ENCODE data around the gene SERPINA4.
"Not testable (repeated sequence)": the region's sequence is repeated elsewhere in the genome, so short reads cannot be mapped to it uniquely, and the experiment has no call there.

The SERPINA4 gene

DNA sequence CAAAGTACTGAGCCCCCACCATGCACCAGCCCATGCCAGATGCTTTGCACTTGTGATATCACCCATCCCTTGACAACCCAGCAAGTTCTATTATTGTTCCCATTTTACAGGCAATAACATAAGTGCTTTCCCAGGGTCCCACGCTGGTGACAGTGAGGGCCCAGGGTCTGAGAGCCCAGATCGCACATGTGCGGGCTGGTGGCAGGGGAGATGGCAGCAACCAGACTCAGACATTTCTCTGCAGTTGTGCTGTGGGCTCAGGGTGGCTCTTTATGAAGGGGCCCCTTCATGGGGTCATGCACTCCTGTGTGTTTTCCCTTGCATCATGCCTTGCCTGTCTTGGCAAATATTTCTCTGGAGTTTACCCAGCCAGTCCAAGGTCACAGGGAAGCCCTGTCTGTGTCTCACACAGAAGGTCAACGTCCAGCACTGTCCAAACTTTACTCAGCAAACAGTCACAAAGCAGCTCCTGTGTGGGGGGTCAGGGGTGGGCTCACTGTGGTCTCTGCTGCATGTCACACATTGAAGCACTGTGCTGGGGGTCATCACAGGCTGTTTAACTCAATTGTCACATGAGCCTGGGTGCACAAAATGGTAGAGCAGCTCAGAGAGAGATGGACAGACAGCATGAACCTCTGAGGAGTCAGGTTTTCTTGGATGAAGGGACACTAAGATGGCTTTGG lies 32.6 kb downstream of the SERPINA4 start:
- no peak for DNase-seq

DNA sequence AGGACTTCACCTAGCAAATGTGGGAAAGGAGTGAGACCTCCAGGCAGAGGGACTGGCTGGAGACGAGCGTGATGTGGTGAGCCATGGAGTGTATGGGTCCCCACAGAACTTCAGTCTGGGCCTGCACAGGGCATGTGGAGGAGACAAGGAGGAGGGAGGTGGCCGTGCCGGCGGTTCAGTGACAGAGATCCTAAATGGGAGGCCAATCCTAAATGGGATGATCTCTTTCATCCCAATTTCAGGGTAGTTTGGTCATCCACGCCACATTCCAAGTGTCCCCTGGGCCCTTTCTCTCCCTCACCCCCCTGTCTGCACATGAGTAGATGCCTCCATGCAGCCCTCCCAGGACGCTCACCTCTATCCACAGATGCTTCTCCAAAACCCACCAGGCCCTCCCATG lies 33.2 kb downstream of the SERPINA4 start:
- DNase-seq = no peak

DNA sequence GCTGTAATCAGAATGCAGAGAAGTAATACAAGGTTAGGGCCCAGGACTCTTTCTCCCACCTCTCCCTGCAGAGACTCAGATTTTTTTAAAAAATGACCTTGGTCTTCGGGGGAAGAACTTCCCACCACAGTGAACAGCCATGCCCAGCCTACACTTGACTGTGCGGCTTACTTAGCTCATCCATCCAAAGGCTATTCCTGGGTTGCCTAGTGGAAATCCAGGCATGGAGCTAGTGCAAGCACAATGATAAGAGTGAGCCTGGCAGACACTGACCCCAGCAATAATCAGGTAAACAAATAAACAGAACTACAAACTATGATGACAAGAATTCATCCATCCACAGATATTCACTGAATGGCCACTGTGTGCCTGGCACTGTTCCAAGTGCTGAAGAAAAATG lies 34.7 kb downstream of the SERPINA4 start:
- DNase-seq = no peak

DNA sequence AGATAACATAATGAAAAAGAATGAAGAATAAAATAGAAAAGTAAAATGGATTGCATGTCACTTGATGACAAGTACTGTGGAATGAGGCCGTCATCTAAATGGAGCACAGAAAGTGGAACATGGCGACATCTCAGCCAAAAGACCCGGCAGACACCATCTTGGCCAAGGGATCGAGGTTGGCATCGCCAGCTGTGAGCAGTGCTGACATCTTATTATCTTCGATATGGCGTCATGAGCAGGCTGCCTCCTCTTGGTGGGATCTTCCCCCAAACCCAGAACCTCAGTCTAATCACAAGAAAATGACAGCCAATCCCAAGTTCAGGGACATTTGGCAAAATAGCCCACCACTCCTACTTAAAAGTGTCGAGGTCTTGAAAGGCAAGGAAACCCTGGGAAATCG lies 35.1 kb downstream of the SERPINA4 start:
- DNase-seq = no peak

DNA sequence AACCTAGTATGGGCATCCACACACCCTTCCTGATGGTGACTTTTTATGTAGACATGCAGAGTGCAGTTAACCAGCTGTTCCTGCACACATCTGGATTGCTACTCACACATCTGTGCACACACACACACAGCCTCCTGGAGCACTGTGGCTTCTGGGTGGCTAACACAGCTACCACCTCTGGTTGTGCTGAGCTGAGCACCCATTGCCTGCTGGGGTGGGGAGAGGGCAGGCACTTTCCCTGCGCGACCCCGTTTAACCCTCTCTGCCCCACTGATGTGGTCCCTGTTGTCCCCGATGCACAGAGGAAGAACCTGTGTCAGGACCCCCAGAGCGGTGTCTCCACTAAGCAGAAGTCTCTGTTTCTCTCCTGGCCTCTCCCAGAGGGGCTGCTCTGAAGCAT lies 36.5 kb downstream of the SERPINA4 start:
- no peak for DNase-seq

DNA sequence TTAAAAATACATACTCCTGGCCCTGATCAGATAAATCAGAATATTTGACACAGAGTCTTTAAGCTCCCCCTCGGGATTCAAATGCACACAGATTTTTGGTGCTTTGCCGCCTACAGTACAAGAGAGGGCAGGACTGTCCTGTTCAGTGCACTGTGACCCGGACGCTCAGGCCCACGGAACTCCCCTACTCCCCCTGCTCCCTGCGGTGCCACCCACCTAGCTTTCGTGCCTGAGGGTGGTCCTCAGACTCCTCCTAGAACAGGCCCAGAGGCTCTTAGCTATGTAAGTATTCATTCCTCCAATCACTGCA lies 37.2 kb downstream of the SERPINA4 start:
- DNase-seq = no peak

DNA sequence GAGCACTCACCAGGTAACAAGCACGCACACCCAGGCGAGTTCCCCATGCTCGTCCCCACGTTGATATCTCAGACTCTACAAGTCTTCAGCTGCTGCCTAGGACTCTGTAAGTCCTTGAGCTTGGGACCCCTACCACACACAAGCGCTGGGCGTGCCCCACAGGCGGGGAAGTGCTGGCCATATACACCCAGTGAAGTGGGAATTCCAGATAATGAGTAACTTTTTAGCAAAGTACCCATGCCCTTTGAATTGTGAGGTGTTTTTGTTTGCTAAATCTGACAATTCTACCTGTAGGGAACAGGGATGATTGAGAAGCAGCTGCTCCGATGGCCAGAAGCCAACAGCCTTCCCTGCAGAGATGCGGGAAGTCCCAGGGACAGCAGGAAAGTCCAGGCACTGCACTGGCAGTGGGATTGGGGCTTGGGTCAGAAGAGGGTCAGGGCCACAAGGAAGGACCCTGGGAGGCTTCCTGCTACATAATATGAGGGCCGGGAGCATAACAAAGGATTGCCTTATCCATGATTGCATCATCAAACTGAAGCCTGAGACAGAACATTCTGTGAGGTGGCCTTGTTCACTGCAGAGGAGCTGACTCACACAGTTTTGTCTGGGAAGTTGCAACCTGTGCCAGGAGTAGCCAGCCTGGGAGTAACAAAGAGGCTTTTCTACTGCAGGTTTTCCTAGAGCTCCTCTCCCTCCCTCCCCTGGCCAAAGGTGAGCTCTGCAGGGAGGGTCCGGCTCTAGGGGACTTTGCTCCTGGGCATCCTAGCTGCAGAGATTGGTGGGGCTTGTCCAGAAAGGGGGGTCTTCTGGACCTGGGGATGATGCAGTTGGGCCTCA lies 37.8 kb downstream of the SERPINA4 start:
- no peak for DNase-seq

DNA sequence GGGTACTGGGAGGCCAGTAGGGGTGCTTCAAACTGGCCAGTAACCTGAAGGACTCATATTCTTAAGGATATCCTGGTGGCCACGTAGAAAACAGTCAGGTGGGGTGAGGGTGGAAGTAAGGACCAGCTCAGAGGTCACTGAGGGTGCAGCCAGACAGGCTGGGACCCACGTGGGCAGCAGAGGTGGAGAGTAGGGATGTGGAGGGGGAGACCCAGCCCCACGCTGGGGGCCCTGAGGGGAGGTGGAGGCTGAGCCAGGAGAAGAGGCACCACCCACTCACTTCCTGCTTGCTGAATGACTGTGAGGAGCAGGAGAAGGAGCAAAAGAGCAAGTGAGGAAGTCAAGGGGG lies 38.4 kb downstream of the SERPINA4 start:
- no peak for DNase-seq

DNA sequence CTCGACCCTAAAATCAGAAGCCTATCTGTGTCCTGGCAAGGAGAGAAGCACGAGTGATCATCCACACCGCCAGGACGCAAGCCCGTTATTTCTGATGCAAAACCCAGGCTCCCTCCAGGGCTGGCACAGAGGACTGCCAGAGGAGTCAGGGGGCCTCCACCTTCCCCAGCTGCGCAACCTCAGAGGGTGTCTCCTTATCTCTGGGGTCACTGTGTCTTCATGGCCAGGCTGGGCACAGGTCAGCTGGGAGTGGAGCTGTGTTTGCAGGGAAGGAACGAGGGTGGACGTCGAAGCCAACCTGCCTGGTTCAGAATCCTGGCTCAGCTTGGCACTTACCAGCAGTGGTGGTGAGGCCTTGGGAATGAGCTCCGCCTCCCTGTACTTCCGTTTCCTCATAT lies 38.9 kb downstream of the SERPINA4 start:
- DNase-seq = no peak

DNA sequence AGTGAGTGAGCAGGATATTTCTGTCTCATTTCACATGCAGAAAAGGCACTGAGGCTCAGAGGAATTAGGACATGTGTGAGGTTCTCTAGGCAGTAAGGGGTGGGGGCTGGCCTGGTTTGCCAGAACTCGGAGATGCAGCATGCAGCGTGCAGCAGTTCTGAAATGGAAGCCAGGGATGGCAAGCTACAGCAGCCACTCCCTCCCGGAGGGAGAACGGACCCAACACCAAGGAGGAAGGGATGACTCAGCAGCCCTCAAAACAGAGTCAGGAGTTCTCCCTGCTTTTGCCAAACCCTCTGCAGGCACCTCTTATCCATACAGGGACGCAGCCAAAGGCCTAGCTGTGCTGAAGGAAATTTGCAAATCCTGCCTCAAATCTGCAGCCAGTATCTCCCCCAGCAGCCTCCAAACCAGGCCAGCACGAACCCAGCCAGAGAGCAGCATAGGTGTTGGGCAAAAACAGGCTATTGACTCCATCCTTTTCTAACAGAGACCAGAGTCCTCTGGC lies 40.7 kb downstream of the SERPINA4 start:
- DNase-seq = no peak

DNA sequence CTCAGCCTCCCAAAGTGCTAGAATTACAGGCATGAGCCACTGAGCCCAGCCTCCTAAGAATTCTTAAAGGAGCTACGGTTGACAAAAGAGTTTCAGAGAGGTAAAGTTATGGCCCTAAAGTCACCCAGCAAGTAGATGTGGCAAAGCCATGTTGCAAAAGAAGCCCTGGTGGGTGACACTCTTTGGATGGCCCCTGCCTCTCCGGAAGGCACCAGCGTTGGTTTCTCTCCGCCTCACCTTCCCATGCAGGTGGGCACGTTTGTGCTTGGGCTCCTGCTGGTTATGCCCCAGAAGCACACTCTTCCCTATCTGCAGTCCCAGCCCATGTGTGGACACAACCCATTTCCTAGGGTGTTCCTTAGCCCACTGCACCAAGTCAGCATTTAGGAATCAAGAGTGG lies 41.5 kb downstream of the SERPINA4 start:
- DNase-seq = no peak

DNA sequence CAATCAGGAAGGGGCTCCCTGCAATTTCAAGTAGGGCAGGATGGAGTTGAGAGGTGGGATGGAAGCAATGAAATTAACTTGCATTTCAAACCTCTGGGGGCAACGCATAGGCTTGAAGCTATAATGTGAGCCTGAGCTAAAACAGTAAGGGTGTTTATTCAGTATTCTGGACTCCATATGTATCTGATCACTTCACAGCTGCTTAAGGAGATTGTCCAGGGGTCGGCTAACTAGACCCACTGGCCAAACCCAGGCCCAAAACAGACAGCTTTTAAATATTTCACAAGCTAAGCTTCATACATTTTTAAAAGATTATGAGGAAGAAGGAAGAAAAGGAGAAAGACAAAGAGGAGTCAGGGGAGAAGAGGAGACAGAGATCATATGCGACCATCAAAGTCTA lies 44.1 kb downstream of the SERPINA4 start:
- DNase-seq = no peak

DNA sequence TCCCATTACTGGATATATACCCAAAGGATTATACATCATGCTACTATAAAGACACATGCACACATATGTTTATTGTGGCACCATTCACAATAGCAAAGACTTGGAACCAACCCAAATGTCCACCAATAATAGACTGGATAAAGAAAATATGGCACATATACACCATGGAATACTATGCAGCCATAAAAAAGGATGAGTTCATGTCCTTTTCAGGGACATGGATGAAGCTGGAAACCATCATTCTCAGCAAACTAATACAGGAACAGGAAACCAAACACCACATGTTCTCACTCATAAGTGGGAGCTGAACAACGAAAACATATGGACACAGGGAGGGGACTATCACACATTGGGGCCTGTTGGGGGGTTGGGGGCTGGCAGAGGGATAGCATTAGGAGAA lies 47.7 kb downstream of the SERPINA4 start:
- DNase-seq = not testable (repeated sequence)

DNA sequence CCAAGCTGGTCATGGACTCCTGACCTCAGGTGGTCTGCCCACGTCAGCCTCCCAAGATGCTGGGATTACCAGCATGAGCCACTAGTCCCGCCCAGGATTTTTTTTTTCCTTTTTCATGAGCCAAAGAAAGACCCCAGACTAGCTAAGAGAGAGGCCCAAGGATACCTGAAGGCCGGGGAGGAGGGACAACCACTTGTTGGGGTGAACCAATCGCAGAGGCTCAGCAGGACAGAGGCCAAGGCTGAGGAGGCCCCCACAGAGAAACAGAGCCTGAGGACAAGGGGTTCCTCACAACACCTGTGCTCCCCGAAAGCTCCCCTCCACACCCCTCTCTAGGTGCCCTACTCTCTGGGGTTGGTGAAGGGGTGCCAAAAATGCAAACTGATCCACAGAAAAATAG lies 49.9 kb downstream of the SERPINA4 start:
- DNase-seq = no peak

DNA sequence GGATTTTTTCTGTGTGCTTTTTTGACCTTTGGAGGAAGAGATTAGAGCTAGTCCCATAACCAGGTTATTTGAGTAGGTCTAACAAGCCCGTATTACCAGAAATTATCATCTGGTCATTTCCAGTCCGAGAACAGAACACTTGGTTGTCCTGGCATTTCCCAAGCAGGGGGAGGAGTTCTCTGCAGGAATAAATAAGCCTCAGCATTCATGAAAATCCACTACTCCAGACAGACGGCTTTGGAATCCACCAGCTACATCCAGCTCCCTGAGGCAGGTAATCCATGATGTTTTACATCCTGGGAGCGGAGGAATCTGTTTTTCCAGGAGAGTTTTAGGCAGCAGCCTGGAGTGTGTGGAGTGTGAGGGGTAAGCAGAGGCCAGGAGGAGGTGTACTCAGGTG lies 50.9 kb downstream of the SERPINA4 start, which contains the start of gene SERPINA3:
Gene SERPINA3, plus strand, starts transcription at position 218 of the 400 bp plus-strand sequence. CDS start 2,051 bp downstream, outside the sequence.
- DNase-seq = no peak

DNA sequence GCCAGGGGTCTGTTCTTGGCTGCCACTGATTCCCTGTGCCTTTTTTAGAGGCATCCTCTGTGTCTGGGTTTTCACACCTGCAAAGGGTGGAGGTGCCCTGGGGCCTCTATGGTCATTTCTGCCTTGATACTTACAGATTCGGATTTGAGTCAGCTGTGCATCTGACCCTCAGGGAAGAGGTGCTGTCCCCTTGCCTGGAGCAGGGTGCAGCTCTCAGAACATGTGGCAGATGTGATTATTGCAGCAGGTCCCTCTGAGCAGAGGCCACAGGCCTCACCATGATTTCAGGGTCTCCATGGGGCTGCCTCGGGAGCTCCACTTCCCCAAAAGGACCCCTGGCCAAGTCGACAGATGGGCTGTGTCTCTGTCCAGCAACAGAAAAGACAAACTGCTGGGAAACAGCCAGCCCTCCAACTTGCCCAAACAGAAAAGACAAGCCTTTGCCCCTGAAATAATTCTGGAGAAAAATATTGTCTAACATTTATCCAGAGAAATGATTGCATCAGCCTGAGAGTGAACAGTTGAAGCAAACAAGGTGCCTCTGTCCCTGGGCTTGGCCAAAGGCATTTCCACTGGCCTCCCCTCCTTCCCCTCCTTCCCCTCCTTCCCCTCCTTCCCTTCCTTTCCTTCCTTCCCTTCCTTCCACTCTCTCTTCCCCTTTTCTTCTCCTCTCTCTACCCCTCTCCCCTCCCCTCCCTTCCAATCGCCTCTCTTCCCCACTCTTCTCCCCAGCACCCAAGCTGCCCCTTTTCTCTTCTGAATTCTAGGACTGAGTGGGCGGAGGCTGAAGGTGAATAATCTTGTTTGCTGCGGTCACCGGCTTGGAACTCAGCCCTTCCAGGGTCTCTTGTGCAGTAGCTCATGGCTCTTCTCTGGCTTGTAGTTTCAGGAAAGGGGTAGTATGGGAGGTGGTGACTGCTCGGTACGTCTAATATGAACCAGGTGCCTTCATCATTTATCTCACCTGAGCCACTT lies 51.6 kb downstream of the SERPINA4 start:
- DNase-seq = no peak

DNA sequence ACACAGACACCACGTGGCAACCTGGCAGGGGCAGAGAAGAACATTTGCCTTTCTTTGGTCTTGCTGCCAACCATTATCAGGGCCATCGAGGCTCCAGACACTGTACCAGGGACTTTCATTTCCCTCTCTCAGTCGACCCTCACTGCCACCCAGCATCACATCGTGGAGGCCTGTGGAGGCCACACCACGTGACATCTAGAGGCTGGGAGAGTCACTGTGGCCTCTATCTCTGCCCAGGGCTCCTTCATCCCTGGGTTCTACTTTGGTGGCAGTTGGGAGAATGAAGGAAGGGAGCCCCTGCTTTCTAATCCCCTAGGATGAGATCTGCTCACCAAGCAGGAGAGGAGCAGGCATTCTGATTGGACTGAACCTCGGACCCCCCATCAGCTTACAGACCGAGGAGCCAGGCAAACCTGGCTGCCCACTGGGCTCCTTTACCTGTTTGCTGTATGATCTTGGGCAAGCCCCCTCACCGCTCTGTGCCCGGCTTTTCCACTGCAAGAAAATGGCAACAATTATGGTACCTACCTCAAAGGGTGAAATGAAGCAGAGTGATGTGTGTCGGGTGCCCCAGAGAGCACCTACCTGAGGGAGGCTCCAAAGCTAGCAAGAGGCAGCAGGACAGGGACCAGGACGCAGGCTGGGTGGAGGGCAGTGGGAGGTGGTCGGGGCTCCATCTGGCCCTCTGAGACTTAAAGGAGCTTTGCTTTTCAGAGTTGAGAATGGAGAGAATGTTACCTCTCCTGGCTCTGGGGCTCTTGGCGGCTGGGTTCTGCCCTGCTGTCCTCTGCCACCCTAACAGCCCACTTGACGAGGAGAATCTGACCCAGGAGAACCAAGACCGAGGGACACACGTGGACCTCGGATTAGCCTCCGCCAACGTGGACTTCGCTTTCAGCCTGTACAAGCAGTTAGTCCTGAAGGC lies 52.7 kb downstream of the SERPINA4 start:
- no peak for DNase-seq

DNA sequence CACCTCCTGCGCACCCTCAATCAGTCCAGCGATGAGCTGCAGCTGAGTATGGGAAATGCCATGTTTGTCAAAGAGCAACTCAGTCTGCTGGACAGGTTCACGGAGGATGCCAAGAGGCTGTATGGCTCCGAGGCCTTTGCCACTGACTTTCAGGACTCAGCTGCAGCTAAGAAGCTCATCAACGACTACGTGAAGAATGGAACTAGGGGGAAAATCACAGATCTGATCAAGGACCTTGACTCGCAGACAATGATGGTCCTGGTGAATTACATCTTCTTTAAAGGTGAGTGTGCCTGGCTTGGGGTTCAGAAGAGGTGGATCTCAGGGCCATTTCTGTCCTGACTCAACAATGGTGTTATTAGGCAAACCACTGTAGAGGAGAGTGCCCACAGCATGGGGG lies 53.6 kb downstream of the SERPINA4 start:
- no peak for DNase-seq

DNA sequence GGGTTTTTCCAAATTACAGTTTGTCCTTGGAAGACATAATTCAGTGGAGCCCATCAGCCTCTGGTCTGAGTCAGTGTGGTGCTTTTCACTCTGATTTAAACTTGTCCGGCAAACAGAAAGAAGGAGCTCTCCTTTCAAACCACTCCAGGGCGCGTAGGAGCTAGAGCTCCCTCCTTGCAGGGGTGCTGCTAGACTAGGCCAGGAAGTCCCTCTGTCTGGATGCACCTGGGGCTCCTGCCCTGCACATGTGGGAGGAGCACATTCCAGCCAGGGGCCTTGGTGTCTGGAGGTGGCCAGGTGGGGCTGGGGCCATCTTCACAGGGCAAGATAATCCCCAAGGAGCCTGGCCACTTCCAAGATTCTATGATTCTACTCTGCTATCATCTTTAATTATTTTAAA lies 54.0 kb downstream of the SERPINA4 start:
- DNase-seq = no peak

DNA sequence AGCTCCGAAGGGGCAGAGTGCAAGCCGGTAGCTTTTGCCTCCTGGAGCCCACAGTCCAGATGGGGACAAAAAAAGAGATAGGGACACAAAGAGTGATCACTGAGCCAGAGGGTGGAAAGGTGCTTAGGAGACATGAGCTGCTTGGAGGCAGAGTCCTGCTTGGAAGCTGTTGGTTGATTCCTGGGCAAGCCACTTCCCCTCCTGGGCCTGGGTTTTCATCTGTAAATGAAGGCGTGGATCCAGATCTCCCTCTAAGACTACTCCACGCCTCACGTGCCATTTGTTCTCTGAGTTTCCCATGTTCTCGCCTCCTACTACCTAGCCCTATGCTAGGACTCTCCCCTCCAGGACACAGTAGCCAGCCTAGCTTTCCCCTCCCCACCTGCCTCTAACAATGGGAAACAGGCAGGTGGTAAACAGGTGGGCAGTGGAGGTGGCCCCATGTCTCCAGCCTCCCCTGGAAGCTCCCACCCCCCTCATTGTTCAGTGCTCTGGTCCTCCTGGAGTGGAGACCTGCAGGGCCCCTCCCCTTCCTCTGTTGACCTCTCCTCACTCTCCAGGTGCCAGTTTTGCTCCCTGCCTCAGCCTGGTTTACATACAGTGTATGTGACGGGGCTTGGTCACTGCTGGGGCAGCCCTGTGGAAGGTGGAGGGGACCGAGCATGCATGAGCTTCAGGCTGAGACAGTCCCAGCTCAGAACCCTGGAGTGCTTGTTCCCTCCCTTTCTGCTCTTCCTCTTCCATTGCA lies 54.8 kb downstream of the SERPINA4 start:
- no peak for DNase-seq

DNA sequence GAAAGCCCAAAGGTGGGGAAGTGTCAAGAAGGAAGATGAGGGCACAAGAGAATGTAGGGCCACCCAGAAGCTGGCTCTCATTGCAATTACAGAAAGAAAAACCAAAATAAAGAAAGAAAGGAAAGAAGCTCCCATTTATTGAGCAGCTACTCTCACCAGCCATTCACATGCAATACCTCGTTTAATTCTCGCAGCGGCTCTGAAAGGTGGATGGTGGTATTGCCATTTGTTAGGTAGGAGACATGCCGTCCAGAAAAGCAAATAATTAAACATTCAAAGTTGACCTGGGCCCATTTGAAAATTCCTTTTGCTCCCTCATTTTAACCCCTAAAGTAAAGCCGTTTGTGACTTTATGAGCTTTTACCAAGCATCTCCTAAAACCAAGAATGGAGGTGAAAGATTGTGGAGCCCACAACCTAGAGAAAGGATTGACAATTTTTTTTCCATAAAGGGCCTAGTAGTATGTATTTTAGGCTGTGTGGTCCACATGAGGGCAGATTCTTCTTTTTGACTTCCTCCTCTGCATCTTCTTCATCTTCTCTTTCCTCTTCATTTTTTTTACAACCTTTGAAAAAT lies 56.2 kb downstream of the SERPINA4 start:
- DNase-seq = no peak
